K562 (cell line): ENCODE results near the gene MTRF1L. TPM values are rescaled to one million over a fixed set of nuclear protein-coding genes. Genes with fewer than 3 reads are reported as not detected.
A peak's percentile ranks its signal among the peaks of the same experiment; 100 is the strongest.

ENCODE experiments used
- BDP1 ChIP-seq: IDR thresholded peaks from 3 replicates; pipeline ENCODE4 v1.6.1; 2011; ENCODE audit not compliant: insufficient read length, insufficient read depth
- CEBPG ChIP-seq, 3 experiments: fragments of 200-800 bp in 1 of 3; sonication (Bioruptor generic) in 1 of 3; sonication (generic) in 1 of 3; formaldehyde crosslinking in 1 of 3; IDR thresholded peaks in 2 of 3; conservative IDR thresholded peaks in 1 of 3; 2 replicates each; pipeline versions ENCODE4 v1.6.1 to v1.8.0; 2016 to 2022; ENCODE audit warnings: missing compliant biosample characterization in 2 of 3, missing genetic modification characterization in 2 of 3, mild to moderate bottlenecking in 1 of 3, missing genetic modification reagents in 1 of 3
- DNMT1 ChIP-seq: fragments of 450-650 bp; IDR thresholded peaks from 2 replicates; pipeline ENCODE4 v1.6.1; 2016; ENCODE audit warnings: antibody characterized with exemption, mild to moderate bottlenecking
- E2F5 ChIP-seq: sonication (generic); formaldehyde crosslinking; IDR thresholded peaks from 2 replicates; pipeline ENCODE4 v1.8.0; 2022; ENCODE audit warnings: mild to moderate bottlenecking, missing genetic modification reagents
- ERF ChIP-seq: fragments of 450-650 bp; formaldehyde crosslinking; IDR thresholded peaks from 2 replicates; pipeline ENCODE4 v1.4.0; 2020; ENCODE audit warnings: mild to moderate bottlenecking, mixed read lengths
- IRF2 ChIP-seq: sonication (generic); formaldehyde crosslinking; IDR thresholded peaks from 2 replicates; pipeline ENCODE4 v1.8.1; 2022; ENCODE audit warnings: mild to moderate bottlenecking, missing genetic modification reagents
- LARP7 ChIP-seq: fragments of 450-650 bp; IDR thresholded peaks from 2 replicates; pipeline ENCODE4 v1.6.1; 2016
- NCOA4 ChIP-seq: fragments of 450-650 bp; IDR thresholded peaks from 2 replicates; pipeline ENCODE4 v1.6.1; 2018; ENCODE audit warnings: mild to moderate bottlenecking; ENCODE audit not compliant: partially characterized antibody
- POLR3A ChIP-seq: IDR thresholded peaks from 2 replicates; pipeline ENCODE4 v1.6.1; 2011; ENCODE audit warnings: borderline replicate concordance, mild to moderate bottlenecking, moderate library complexity; ENCODE audit not compliant: insufficient read length, insufficient read depth; ENCODE audit errors: extremely low read depth
- PTRF ChIP-seq: fragments of 450-650 bp; IDR thresholded peaks from 2 replicates; pipeline ENCODE4 v1.6.1; 2016; ENCODE audit warnings: mild to moderate bottlenecking, missing genetic modification characterization, missing compliant biosample characterization
- SRSF3 ChIP-seq: fragments of 200-400 bp; formaldehyde crosslinking; IDR thresholded peaks from 2 replicates; pipeline ENCODE4 v1.6.1; 2016; ENCODE audit warnings: mild to moderate bottlenecking, low read length, moderate library complexity; ENCODE audit not compliant: insufficient read depth
- TBL1XR1 ChIP-seq, 2 experiments: IDR thresholded peaks; 2 replicates each; pipeline ENCODE4 v1.6.1; 2012; ENCODE audit warnings: improper control_type of control experiment in 2 of 2, low read length in 2 of 2, mild to moderate bottlenecking in 1 of 2
- TCF7 ChIP-seq: sonication (generic); IDR thresholded peaks from 2 replicates; pipeline ENCODE4 v1.6.1; 2016; ENCODE audit warnings: antibody characterized with exemption, borderline replicate concordance
- XRCC4 ChIP-seq: IDR thresholded peaks from one replicate; pipeline ENCODE4 v1.6.1; 2011; ENCODE audit not compliant: insufficient read depth, insufficient read length; ENCODE audit errors: extremely low read depth
- ZNF407 ChIP-seq: fragments of 450-650 bp; IDR thresholded peaks from 2 replicates; pipeline ENCODE4 v1.6.1; 2016; ENCODE audit warnings: low read depth
- ZNF668 ChIP-seq: fragments of 250-450 bp; sonication (Bioruptor Pico); IDR thresholded peaks from 2 replicates; pipeline ENCODE4 v1.8.0; 2022; ENCODE audit warnings: mild to moderate bottlenecking, inconsistent platforms
- polyA plus RNA-seq, 8 experiments: library from polyadenylated mRNA; depleted of rRNA in 4 of 8; stranded (reverse) in 5 of 8; unstranded in 3 of 8; fragments of >200 nt; fragmentation: Nextera tagmentation in 2 of 8; fragmentation: Illumina TruSeq in 1 of 8; extraction: Ambion mirVana in 2 of 8; extraction: Trizol in 1 of 8; gene quantifications; 2 replicates each; pipeline versions ENCODE4 v1.2.1 to v1.2.3, GENCODE V29; 2011 to 2014; ENCODE audit warnings: inconsistent platforms in 1 of 8, missing spikeins in 1 of 8
- total RNA-seq, 7 experiments: library from RNA; depleted of rRNA in 6 of 7; stranded (reverse); fragments of >200 nt in 6 of 7; fragmentation: Illumina TruSeq in 2 of 7; extraction: Trizol in 2 of 7; gene quantifications; 2 replicates each; pipeline versions ENCODE4 v1.2.1 to v1.2.3, GENCODE V29; 2011 to 2021; ENCODE audit warnings: low replicate concordance in 1 of 7
- TF ChIP-seq, protein P1 (sequence below): sonication (generic); formaldehyde crosslinking; IDR thresholded peaks from 2 replicates; pipeline ENCODE4 v1.8.1; 2023; ENCODE audit warnings: mild to moderate bottlenecking, missing genetic modification reagents, moderate library complexity

Gene MTRF1L
- total and polyA plus RNA-seq, 9 of the 15 experiments (the other 6 are each of a cell fraction or from before 2014, with no cell fraction given), result 10.7 to 34.0 (median 30.2) TPM

- no peak for TF ChIP-seq POLR3A
- TF ChIP-seq BDP1, result no peak
- TF ChIP-seq E2F5 (CRISPR knock-in tag), result no peak; the same call in 1 of the 2 replicates
- no peak for TF ChIP-seq DNMT1
- TF ChIP-seq NCOA4, result no peak
- no peak for TF ChIP-seq IRF2 (CRISPR knock-in tag)
- peak in 1 of 2 experiments; percentile 37; a peak in 1 of 4 replicates for TF ChIP-seq TBL1XR1 (IDR thresholded peaks at IDR 0.05; ENCODE audit: low read length in 2 of 2)
- TF ChIP-seq, protein P1, sequence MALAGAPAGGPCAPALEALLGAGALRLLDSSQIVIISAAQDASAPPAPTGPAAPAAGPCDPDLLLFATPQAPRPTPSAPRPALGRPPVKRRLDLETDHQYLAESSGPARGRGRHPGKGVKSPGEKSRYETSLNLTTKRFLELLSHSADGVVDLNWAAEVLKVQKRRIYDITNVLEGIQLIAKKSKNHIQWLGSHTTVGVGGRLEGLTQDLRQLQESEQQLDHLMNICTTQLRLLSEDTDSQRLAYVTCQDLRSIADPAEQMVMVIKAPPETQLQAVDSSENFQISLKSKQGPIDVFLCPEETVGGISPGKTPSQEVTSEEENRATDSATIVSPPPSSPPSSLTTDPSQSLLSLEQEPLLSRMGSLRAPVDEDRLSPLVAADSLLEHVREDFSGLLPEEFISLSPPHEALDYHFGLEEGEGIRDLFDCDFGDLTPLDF (CRISPR knock-in tag), result peak; percentile 93; the same call in 1 of the 2 replicates
- no peak for TF ChIP-seq CEBPG (CRISPR knock-in tag; IDR thresholded peaks at IDR 0.05)
- no peak for TF ChIP-seq CEBPG (tag; conservative IDR thresholded peaks at IDR 0.05 in 1 of 2, IDR thresholded peaks at IDR 0.05 in 1 of 2)
- no peak for TF ChIP-seq ZNF407
- peak; percentile 30; the same call in 1 of the 2 replicates for TF ChIP-seq ERF (CRISPR knock-in tag)
- TF ChIP-seq LARP7, result no peak
- no peak for TF ChIP-seq PTRF (tag)
- TF ChIP-seq XRCC4, result no peak
- TF ChIP-seq SRSF3, result no peak
- no peak for TF ChIP-seq ZNF668 (CRISPR knock-in tag)
- TF ChIP-seq TCF7, result no peak
These were observed at the start of gene MTRF1L (continued) for GRCh38 chr6:153002613-153003365.
